ENCODE measurements around the gene DNAJB6.

GRCh38 chr7:157299613-157300368 lies 37.0 kb upstream of the DNAJB6 start:
- peak; percentile 26; the same call in 1 of the 2 replicates for TF ChIP-seq CTCF (IDR thresholded peaks at IDR 0.05; ENCODE audit: low read depth, low read length)
- no peak for TF ChIP-seq EZH2phosphoT487 (IDR thresholded peaks at IDR 0.05; ENCODE audit: low read depth)
